ENCODE measurements around the gene URAD. TPM values are rescaled to one million over a fixed set of nuclear protein-coding genes. Genes with fewer than 3 reads are reported as not detected.
A peak's percentile ranks its signal among the peaks of the same experiment; 100 is the strongest.

Gene URAD
- polyA plus RNA-seq, 2 of the 4 experiments (the other 2 are of a cell fraction), result not detected

GRCh38 chr13:27962982-27963381 is 25.5 kb downstream of the URAD start (continued):
- TF ChIP-seq CTCF (IDR thresholded peaks at IDR 0.05), result no peak
- no peak for TF ChIP-seq HES2 (IDR thresholded peaks at IDR 0.05)
- TF ChIP-seq SREBF2 (IDR thresholded peaks at IDR 0.05), result no peak
- TF ChIP-seq GATA3 (IDR thresholded peaks at IDR 0.05; ENCODE audit: borderline replicate concordance), result no peak
- TF ChIP-seq RCOR1 (IDR thresholded peaks at IDR 0.05; ENCODE audit: low read depth, low read length), result no peak

GRCh38 chr13:27962128-27962841 is 26.2 kb downstream of the URAD start:
- Histone ChIP-seq H3K4me2 (no peak overlapping the region), H3K9me3 (no peaks in the 10 kb centered on the region), H3K4me3 (no peak overlapping the region), H3K27ac (no peak overlapping the region), H3K4me1 (peaks cover 14% of the 10 kb centered on the region)
- 100% methylated on average over 1 of the region's 6 CpGs for WGBS (ENCODE audit: missing lambda C conversion rate)
- FAIRE-seq (no peak), DNase-seq (ENCODE audit: low read depth in 1 of 2, low spot score in 1 of 2) (no peak), ATAC-seq (no peak)
- CTCF ChIA-PET, result interaction anchor here (0.9 to 4.7 kb wide), 5 partner anchors 9 to 600 kb away, joined by 3 to 65 read pairs (median 4); no protein-coding TSS in a partner anchor
- TF ChIP-seq BCL3 (IDR thresholded peaks at IDR 0.05) (no peak), HOXB5 (CRISPR knock-in tag; IDR thresholded peaks at IDR 0.05) (no peak), USF2 (IDR thresholded peaks at IDR 0.05) (no peak), REST (IDR thresholded peaks at IDR 0.05) (no peak)
- POLR2A ChIA-PET, result no interaction called here

- Histone ChIP-seq H3K9me3 (no peaks in the 10 kb centered on the region), H3K27ac (peak overlapping the region; percentile 64 to 86), H3K4me1 (peaks cover 17% of the 10 kb centered on the region), H3K4me3 (peak overlapping the region; percentile 58), H3K4me2 (peak overlapping the region; percentile 99)
- DNase-seq (ENCODE audit: low read depth in 1 of 2, low spot score in 1 of 2), result no peak
- no peak for ATAC-seq
- CTCF ChIA-PET, result interaction anchor here (0.9 to 4.7 kb wide), 5 partner anchors 8 to 599 kb away, joined by 3 to 65 read pairs (median 4); no protein-coding TSS in a partner anchor
- WGBS (ENCODE audit: missing lambda C conversion rate), result 82% methylated on average over 9 of the region's 25 CpGs
- POLR2A ChIA-PET, result interaction anchor here (0.7 to 1.3 kb wide), 2 partner anchors 92 to 536 kb away, joined by 3 to 4 read pairs; no protein-coding TSS in a partner anchor
- no peak for FAIRE-seq
- TF ChIP-seq REST (IDR thresholded peaks at IDR 0.05) (no peak), FOSL2 (IDR thresholded peaks at IDR 0.05) (no peak), FOSL2 (CRISPR knock-in tag; IDR thresholded peaks at IDR 0.05) (no peak), SREBF2 (IDR thresholded peaks at IDR 0.05) (no peak), ESRRA (IDR thresholded peaks at IDR 0.05; ENCODE audit: borderline replicate concordance, low read length) (no peak), HDAC2 (IDR thresholded peaks at IDR 0.05) (no peak), PBX3 (IDR thresholded peaks at IDR 0.05) (no peak), RNF2 (IDR thresholded peaks at IDR 0.05; ENCODE audit: borderline replicate concordance, low read depth) (no peak), ZNF302 (CRISPR knock-in tag; IDR thresholded peaks at IDR 0.05) (no peak)
Measured at GRCh38 chr13:27961227-27962085, 27.0 kb downstream of the URAD start.
